ENCODE data around the gene ZFYVE19.

ZFYVE19 gene

GRCh38 chr15:40772014-40772413 is 34.9 kb upstream of the ZFYVE19 start:
- H4K20me1 ChIP-seq (ENCODE audit: insufficient read depth, low read length), result peaks cover 8% of the 10 kb centered on the region
- no peak for DNase-seq
- H3K4me2 ChIP-seq (ENCODE audit: insufficient read depth, low read length), result no peak overlapping the region
- no peaks in the 10 kb centered on the region for H3K79me2 ChIP-seq (ENCODE audit: insufficient read depth, low read length)
- no peak for ATAC-seq (ENCODE audit: insufficient read depth, low read depth)
- H3K4me1 ChIP-seq (ENCODE audit: insufficient read depth, low read length), result peaks cover 33% of the 10 kb centered on the region
- H3K27me3 ChIP-seq (ENCODE audit: insufficient read depth, low read length, poor library complexity), result no peaks in the 10 kb centered on the region
- TF ChIP-seq CTCF (IDR thresholded peaks at IDR 0.05; ENCODE audit: borderline replicate concordance, extremely low read depth, low read length, poor library complexity, severe bottlenecking) (no peak), EZH2 (IDR thresholded peaks at IDR 0.05; ENCODE audit: borderline replicate concordance, low read depth, low read length, severe bottlenecking) (no peak)
- H3K9ac ChIP-seq (ENCODE audit: low read depth, low read length), result no peak overlapping the region
- H3K27ac ChIP-seq (ENCODE audit: low read length), result no peak overlapping the region
- H2AFZ ChIP-seq (ENCODE audit: low read depth, low read length), result no peak overlapping the region
- no peak overlapping the region for H3K4me3 ChIP-seq (ENCODE audit: low read depth in 1 of 2, low read length in 2 of 2)
- peaks cover 71% of the 10 kb centered on the region for H3K36me3 ChIP-seq (ENCODE audit: insufficient read depth, low read length)
- no peaks in the 10 kb centered on the region for H3K9me3 ChIP-seq (ENCODE audit: insufficient read depth, low read length, severe bottlenecking)

GRCh38 chr15:40773496-40773895 is 33.4 kb upstream of the ZFYVE19 start:
- Histone ChIP-seq H3K27ac (ENCODE audit: low read length) (no peak overlapping the region), H2AFZ (ENCODE audit: low read depth, low read length) (no peak overlapping the region), H3K79me2 (ENCODE audit: insufficient read depth, low read length) (no peaks in the 10 kb centered on the region), H3K4me2 (ENCODE audit: insufficient read depth, low read length) (no peak overlapping the region), H3K27me3 (ENCODE audit: insufficient read depth, low read length, poor library complexity) (no peaks in the 10 kb centered on the region), H3K4me3 (ENCODE audit: low read depth in 1 of 2, low read length in 2 of 2) (no peak overlapping the region), H3K9me3 (ENCODE audit: insufficient read depth, low read length, severe bottlenecking) (no peaks in the 10 kb centered on the region), H3K36me3 (ENCODE audit: insufficient read depth, low read length) (peaks cover 58% of the 10 kb centered on the region), H4K20me1 (ENCODE audit: insufficient read depth, low read length) (peaks cover 8% of the 10 kb centered on the region), H3K4me1 (ENCODE audit: insufficient read depth, low read length) (peaks cover 29% of the 10 kb centered on the region), H3K9ac (ENCODE audit: low read depth, low read length) (no peak overlapping the region)
- no peak for TF ChIP-seq CTCF (IDR thresholded peaks at IDR 0.05; ENCODE audit: borderline replicate concordance, extremely low read depth, low read length, poor library complexity, severe bottlenecking)
- no peak for TF ChIP-seq EZH2 (IDR thresholded peaks at IDR 0.05; ENCODE audit: borderline replicate concordance, low read depth, low read length, severe bottlenecking)
- ATAC-seq (ENCODE audit: insufficient read depth, low read depth) (no peak), DNase-seq (no peak)

GRCh38 chr15:40773902-40774301 is 33.0 kb upstream of the ZFYVE19 start:
- Histone ChIP-seq H3K27ac (ENCODE audit: low read length) (no peak overlapping the region), H2AFZ (ENCODE audit: low read depth, low read length) (no peak overlapping the region), H3K4me3 (ENCODE audit: low read depth in 1 of 2, low read length in 2 of 2) (no peak overlapping the region), H3K36me3 (ENCODE audit: insufficient read depth, low read length) (peaks cover 60% of the 10 kb centered on the region), H3K27me3 (ENCODE audit: insufficient read depth, low read length, poor library complexity) (no peaks in the 10 kb centered on the region), H4K20me1 (ENCODE audit: insufficient read depth, low read length) (peaks cover 8% of the 10 kb centered on the region), H3K9ac (ENCODE audit: low read depth, low read length) (no peak overlapping the region), H3K4me1 (ENCODE audit: insufficient read depth, low read length) (peaks cover 25% of the 10 kb centered on the region), H3K4me2 (ENCODE audit: insufficient read depth, low read length) (no peak overlapping the region), H3K9me3 (ENCODE audit: insufficient read depth, low read length, severe bottlenecking) (no peaks in the 10 kb centered on the region), H3K79me2 (ENCODE audit: insufficient read depth, low read length) (no peaks in the 10 kb centered on the region)
- ATAC-seq (ENCODE audit: insufficient read depth, low read depth) (no peak), DNase-seq (no peak)
- TF ChIP-seq CTCF (IDR thresholded peaks at IDR 0.05; ENCODE audit: borderline replicate concordance, extremely low read depth, low read length, poor library complexity, severe bottlenecking), result no peak
- TF ChIP-seq EZH2 (IDR thresholded peaks at IDR 0.05; ENCODE audit: borderline replicate concordance, low read depth, low read length, severe bottlenecking), result no peak

GRCh38 chr15:40775007-40775406 is 31.9 kb upstream of the ZFYVE19 start:
- Histone ChIP-seq H3K9ac (ENCODE audit: low read depth, low read length) (no peak overlapping the region), H4K20me1 (ENCODE audit: insufficient read depth, low read length) (peaks cover 11% of the 10 kb centered on the region), H3K27ac (ENCODE audit: low read length) (no peak overlapping the region), H3K4me2 (ENCODE audit: insufficient read depth, low read length) (no peak overlapping the region), H3K79me2 (ENCODE audit: insufficient read depth, low read length) (peaks cover 2% of the 10 kb centered on the region; the same call in 1 of the 2 replicates), H3K9me3 (ENCODE audit: insufficient read depth, low read length, severe bottlenecking) (no peaks in the 10 kb centered on the region), H3K4me1 (ENCODE audit: insufficient read depth, low read length) (peaks cover 14% of the 10 kb centered on the region), H2AFZ (ENCODE audit: low read depth, low read length) (no peak overlapping the region), H3K4me3 (ENCODE audit: low read depth in 1 of 2, low read length in 2 of 2) (no peak overlapping the region), H3K36me3 (ENCODE audit: insufficient read depth, low read length) (peaks cover 71% of the 10 kb centered on the region), H3K27me3 (ENCODE audit: insufficient read depth, low read length, poor library complexity) (no peaks in the 10 kb centered on the region)
- DNase-seq (no peak), ATAC-seq (ENCODE audit: insufficient read depth, low read depth) (no peak)
- TF ChIP-seq EZH2 (IDR thresholded peaks at IDR 0.05; ENCODE audit: borderline replicate concordance, low read depth, low read length, severe bottlenecking) (no peak), CTCF (IDR thresholded peaks at IDR 0.05; ENCODE audit: borderline replicate concordance, extremely low read depth, low read length, poor library complexity, severe bottlenecking) (no peak)
